ENCODE measurements around the gene MAP3K5.

Gene MAP3K5

GRCh38 chr6:136749359-136749997 is 42.8 kb downstream of the MAP3K5 start:
- DNase-seq (ENCODE audit: low read depth) = no peak

GRCh38 chr6:136747507-136747906 is 44.8 kb downstream of the MAP3K5 start:
- DNase-seq (ENCODE audit: low read depth) = no peak

GRCh38 chr6:136745300-136745699 is 47.0 kb downstream of the MAP3K5 start:
- DNase-seq (ENCODE audit: low read depth) = no peak

GRCh38 chr6:136744889-136745288 is 47.4 kb downstream of the MAP3K5 start:
- no peak for DNase-seq (ENCODE audit: low read depth)

GRCh38 chr6:136742125-136742524 is 50.2 kb downstream of the MAP3K5 start:
- DNase-seq (ENCODE audit: low read depth) = no peak

GRCh38 chr6:136740050-136740974 is 52.0 kb downstream of the MAP3K5 start:
- DNase-seq (ENCODE audit: low read depth) = no peak

- DNase-seq (ENCODE audit: low read depth) = no peak
These were observed 52.8 kb downstream of the MAP3K5 start for GRCh38 chr6:136739501-136739900.

- DNase-seq (ENCODE audit: low read depth) = no peak
These were observed 53.2 kb downstream of the MAP3K5 start for GRCh38 chr6:136739071-136739470.

- no peak for DNase-seq (ENCODE audit: low read depth)
These were observed 53.6 kb downstream of the MAP3K5 start for GRCh38 chr6:136738692-136739057.

GRCh38 chr6:136737871-136738691 is 54.2 kb downstream of the MAP3K5 start:
- no peak for DNase-seq (ENCODE audit: low read depth)

GRCh38 chr6:136737374-136737844 is 54.9 kb downstream of the MAP3K5 start:
- no peak for DNase-seq (ENCODE audit: low read depth)

GRCh38 chr6:136736281-136736960 is 55.9 kb downstream of the MAP3K5 start:
- no peak for DNase-seq (ENCODE audit: low read depth)

GRCh38 chr6:136734977-136735376 is 57.3 kb downstream of the MAP3K5 start:
- no peak for DNase-seq (ENCODE audit: low read depth)

- DNase-seq (ENCODE audit: low read depth) = no peak
These were observed 59.4 kb downstream of the MAP3K5 start for GRCh38 chr6:136732889-136733288.

- DNase-seq (ENCODE audit: low read depth) = no peak
These were observed 62.4 kb downstream of the MAP3K5 start for GRCh38 chr6:136729832-136730231.

- no peak for DNase-seq (ENCODE audit: low read depth)
These were observed 63.2 kb downstream of the MAP3K5 start for GRCh38 chr6:136728976-136729515.

- no peak for DNase-seq (ENCODE audit: low read depth)
These were observed 64.0 kb downstream of the MAP3K5 start for GRCh38 chr6:136728033-136728939.

GRCh38 chr6:136726837-136727557 is 65.3 kb downstream of the MAP3K5 start:
- DNase-seq (ENCODE audit: low read depth) = no peak

GRCh38 chr6:136725124-136725523 is 67.2 kb downstream of the MAP3K5 start:
- no peak for DNase-seq (ENCODE audit: low read depth)

GRCh38 chr6:136723780-136724179 is 68.5 kb downstream of the MAP3K5 start:
- no peak for DNase-seq (ENCODE audit: low read depth)

Measured in stromal cell of bone marrow (primary cell).